ENCODE measurements around the gene BCL7C.

The BCL7C gene

GRCh38 chr16:30874244-30874820, 19.5 kb downstream of the BCL7C start:
- H3K9me2 ChIP-seq (ENCODE audit: low read depth, low read length) = no peaks in the 10 kb centered on the region
- H3K4me3 ChIP-seq (ENCODE audit: low read depth, low read length, poor library complexity, severe bottlenecking) = peak overlapping the region; percentile 74
- peak overlapping the region; percentile 88 for H3K9ac ChIP-seq (ENCODE audit: low read length)
- H3K27me3 ChIP-seq (ENCODE audit: insufficient read depth, low read length) = no peaks in the 10 kb centered on the region
- no peaks in the 10 kb centered on the region for H3K9me3 ChIP-seq (ENCODE audit: low read length)
- no peaks in the 10 kb centered on the region for H3K36me3 ChIP-seq (ENCODE audit: insufficient read depth, low read length)
- H3K4me1 ChIP-seq (ENCODE audit: insufficient read depth, low read length, severe bottlenecking) = peaks cover 28% of the 10 kb centered on the region
- H4K20me1 ChIP-seq (ENCODE audit: insufficient read depth, low read length) = no peaks in the 10 kb centered on the region
- no peaks in the 10 kb centered on the region for H3K79me2 ChIP-seq (ENCODE audit: insufficient read depth, low read length)
- no peak overlapping the region for H2AFZ ChIP-seq (ENCODE audit: low read length)
- no peak for TF ChIP-seq EZH2 (IDR thresholded peaks at IDR 0.05; ENCODE audit: borderline replicate concordance, low read length)
- TF ChIP-seq CTCF (IDR thresholded peaks at IDR 0.05; ENCODE audit: low read length) = no peak
- H3K4me2 ChIP-seq (ENCODE audit: low read length) = peak overlapping the region; percentile 100
- H3F3A ChIP-seq (ENCODE audit: insufficient read depth, low read length) = no peaks in the 10 kb centered on the region
- H3K27ac ChIP-seq (ENCODE audit: low read depth, low read length, poor library complexity, severe bottlenecking) = peak overlapping the region; percentile 62

GRCh38 chr16:30870904-30871303, 23.0 kb downstream of the BCL7C start:
- Histone ChIP-seq H3K4me1 (ENCODE audit: insufficient read depth, low read length, severe bottlenecking) (peaks cover 29% of the 10 kb centered on the region), H3K27ac (ENCODE audit: low read depth, low read length, poor library complexity, severe bottlenecking) (no peak overlapping the region), H3K9me3 (ENCODE audit: low read length) (no peaks in the 10 kb centered on the region), H3K9me2 (ENCODE audit: low read depth, low read length) (no peaks in the 10 kb centered on the region), H3K27me3 (ENCODE audit: insufficient read depth, low read length) (no peaks in the 10 kb centered on the region), H3K4me3 (ENCODE audit: low read depth, low read length, poor library complexity, severe bottlenecking) (no peak overlapping the region), H3F3A (ENCODE audit: insufficient read depth, low read length) (no peaks in the 10 kb centered on the region), H3K79me2 (ENCODE audit: insufficient read depth, low read length) (no peaks in the 10 kb centered on the region), H3K9ac (ENCODE audit: low read length) (no peak overlapping the region), H3K4me2 (ENCODE audit: low read length) (no peak overlapping the region), H3K36me3 (ENCODE audit: insufficient read depth, low read length) (no peaks in the 10 kb centered on the region), H4K20me1 (ENCODE audit: insufficient read depth, low read length) (no peaks in the 10 kb centered on the region), H2AFZ (ENCODE audit: low read length) (no peak overlapping the region)
- TF ChIP-seq CTCF (IDR thresholded peaks at IDR 0.05; ENCODE audit: low read length) (no peak), EZH2 (IDR thresholded peaks at IDR 0.05; ENCODE audit: borderline replicate concordance, low read length) (no peak)

- Histone ChIP-seq H3K4me2 (ENCODE audit: low read length) (no peak overlapping the region), H3K9me3 (ENCODE audit: low read length) (0 out of 2 replicates have a peak, but pooled peaks cover 7% of the 10 kb centered on the region), H3F3A (ENCODE audit: insufficient read depth, low read length) (no peaks in the 10 kb centered on the region), H3K27ac (ENCODE audit: low read depth, low read length, poor library complexity, severe bottlenecking) (no peak overlapping the region), H3K27me3 (ENCODE audit: insufficient read depth, low read length) (no peaks in the 10 kb centered on the region), H3K4me3 (ENCODE audit: low read depth, low read length, poor library complexity, severe bottlenecking) (no peak overlapping the region), H3K9ac (ENCODE audit: low read length) (no peak overlapping the region), H3K36me3 (ENCODE audit: insufficient read depth, low read length) (no peaks in the 10 kb centered on the region; the same call in 1 of the 2 replicates), H3K79me2 (ENCODE audit: insufficient read depth, low read length) (no peaks in the 10 kb centered on the region), H3K9me2 (ENCODE audit: low read depth, low read length) (no peaks in the 10 kb centered on the region), H4K20me1 (ENCODE audit: insufficient read depth, low read length) (no peaks in the 10 kb centered on the region), H2AFZ (ENCODE audit: low read length) (no peak overlapping the region), H3K4me1 (ENCODE audit: insufficient read depth, low read length, severe bottlenecking) (peaks cover 12% of the 10 kb centered on the region)
- TF ChIP-seq EZH2 (IDR thresholded peaks at IDR 0.05; ENCODE audit: borderline replicate concordance, low read length) (no peak), CTCF (IDR thresholded peaks at IDR 0.05; ENCODE audit: low read length) (no peak)
Measured at GRCh38 chr16:30867747-30868146, 26.1 kb downstream of the BCL7C start.

All from OCI-LY1 (cell line).